HG03432 (cell line): ENCODE measurements around the gene UBR4.
"Not testable (repeated sequence)": the region's sequence is repeated elsewhere in the genome, so short reads cannot be mapped to it uniquely, and the experiment has no call there.

Source experiments
- ATAC-seq: cut with Tn5 transposase; IDR thresholded peaks from one replicate; pipeline ENCODE4 v1.9.1; 2021; ENCODE audit warnings: mild to moderate bottlenecking, moderate library complexity; ENCODE audit not compliant: unreplicated experiment

The UBR4 gene

GRCh38 chr1:19220080-19220846, 10.2 kb upstream of the UBR4 start:
- no peak for ATAC-seq

GRCh38 chr1:19219451-19219850, 9.4 kb upstream of the UBR4 start:
- no peak for ATAC-seq

- ATAC-seq = not testable (repeated sequence)
These were observed 6.5 kb upstream of the UBR4 start for GRCh38 chr1:19216585-19216984.

GRCh38 chr1:19213580-19213979, 3.5 kb upstream of the UBR4 start:
- no peak for ATAC-seq

GRCh38 chr1:19212167-19212566, 2.1 kb upstream of the UBR4 start:
- ATAC-seq = no peak

GRCh38 chr1:19210772-19211549, 895 bp upstream of the UBR4 start:
- no peak for ATAC-seq

- ATAC-seq = peak; percentile 50
These were observed 552 bp downstream of the UBR4 start for GRCh38 chr1:19209439-19209989.

GRCh38 chr1:19208710-19209438, 1.2 kb downstream of the UBR4 start:
- ATAC-seq = no peak

- no peak for ATAC-seq
These were observed 3.1 kb downstream of the UBR4 start for GRCh38 chr1:19206947-19207346.

- ATAC-seq = no peak
These were observed 4.2 kb downstream of the UBR4 start for GRCh38 chr1:19205845-19206244.

GRCh38 chr1:19205403-19205802, 4.7 kb downstream of the UBR4 start:
- ATAC-seq = no peak

- ATAC-seq = no peak
These were observed 5.4 kb downstream of the UBR4 start for GRCh38 chr1:19204446-19205266.

- ATAC-seq = no peak
These were observed 6.6 kb downstream of the UBR4 start for GRCh38 chr1:19203440-19203839.

GRCh38 chr1:19202396-19202795, 7.7 kb downstream of the UBR4 start:
- no peak for ATAC-seq

GRCh38 chr1:19199969-19200604, 10.0 kb downstream of the UBR4 start:
- ATAC-seq = no peak

GRCh38 chr1:19199329-19199968, 10.6 kb downstream of the UBR4 start:
- ATAC-seq = no peak

- ATAC-seq = no peak
These were observed 11.2 kb downstream of the UBR4 start for GRCh38 chr1:19198820-19199219.

- no peak for ATAC-seq
These were observed 12.2 kb downstream of the UBR4 start for GRCh38 chr1:19197845-19198244.

- ATAC-seq = no peak
These were observed 13.7 kb downstream of the UBR4 start for GRCh38 chr1:19196331-19196730.
